GM12874 (cell line): Measurements from ENCODE around the gene WNT9A.

Experiments
- TF ChIP-seq, protein P1 (sequence below): IDR thresholded peaks from 2 replicates; pipeline ENCODE4 v1.5.1; 2011; ENCODE audit warnings: low read depth, mild to moderate bottlenecking, control low read depth, low read length, moderate library complexity; ENCODE audit not compliant: insufficient read depth

Gene WNT9A

DNA sequence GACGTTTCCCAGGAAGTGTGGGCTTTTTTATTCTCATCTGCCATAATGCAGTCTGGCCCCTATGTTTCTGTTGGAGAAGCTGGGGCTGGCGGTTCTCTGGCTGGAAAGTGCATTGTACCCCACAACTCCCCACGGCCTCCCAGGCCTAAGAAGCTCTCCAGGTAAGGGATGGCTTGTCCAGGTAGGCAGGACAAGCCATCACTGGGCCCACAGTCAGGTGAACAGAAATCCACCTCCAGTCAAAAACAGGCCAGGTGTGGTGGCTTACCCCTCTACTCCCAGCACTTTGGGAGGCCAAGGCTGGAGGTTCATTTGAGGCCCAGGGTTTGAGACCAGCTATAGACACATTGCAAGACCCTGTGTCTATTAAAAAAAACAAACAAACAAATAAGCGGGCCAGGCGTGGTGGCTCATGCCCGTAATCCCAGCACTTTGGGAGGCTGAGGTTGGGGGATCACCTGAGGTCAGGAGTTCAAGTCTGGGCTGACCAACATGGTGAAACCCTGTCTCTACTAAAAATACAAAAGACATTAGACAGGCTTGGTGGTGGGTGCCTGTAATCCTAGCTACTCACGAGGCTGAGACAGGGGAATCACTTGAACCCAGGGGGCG is 3.1 kb upstream of the WNT9A start:
- TF ChIP-seq, protein P1, sequence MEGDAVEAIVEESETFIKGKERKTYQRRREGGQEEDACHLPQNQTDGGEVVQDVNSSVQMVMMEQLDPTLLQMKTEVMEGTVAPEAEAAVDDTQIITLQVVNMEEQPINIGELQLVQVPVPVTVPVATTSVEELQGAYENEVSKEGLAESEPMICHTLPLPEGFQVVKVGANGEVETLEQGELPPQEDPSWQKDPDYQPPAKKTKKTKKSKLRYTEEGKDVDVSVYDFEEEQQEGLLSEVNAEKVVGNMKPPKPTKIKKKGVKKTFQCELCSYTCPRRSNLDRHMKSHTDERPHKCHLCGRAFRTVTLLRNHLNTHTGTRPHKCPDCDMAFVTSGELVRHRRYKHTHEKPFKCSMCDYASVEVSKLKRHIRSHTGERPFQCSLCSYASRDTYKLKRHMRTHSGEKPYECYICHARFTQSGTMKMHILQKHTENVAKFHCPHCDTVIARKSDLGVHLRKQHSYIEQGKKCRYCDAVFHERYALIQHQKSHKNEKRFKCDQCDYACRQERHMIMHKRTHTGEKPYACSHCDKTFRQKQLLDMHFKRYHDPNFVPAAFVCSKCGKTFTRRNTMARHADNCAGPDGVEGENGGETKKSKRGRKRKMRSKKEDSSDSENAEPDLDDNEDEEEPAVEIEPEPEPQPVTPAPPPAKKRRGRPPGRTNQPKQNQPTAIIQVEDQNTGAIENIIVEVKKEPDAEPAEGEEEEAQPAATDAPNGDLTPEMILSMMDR, result no peak

DNA sequence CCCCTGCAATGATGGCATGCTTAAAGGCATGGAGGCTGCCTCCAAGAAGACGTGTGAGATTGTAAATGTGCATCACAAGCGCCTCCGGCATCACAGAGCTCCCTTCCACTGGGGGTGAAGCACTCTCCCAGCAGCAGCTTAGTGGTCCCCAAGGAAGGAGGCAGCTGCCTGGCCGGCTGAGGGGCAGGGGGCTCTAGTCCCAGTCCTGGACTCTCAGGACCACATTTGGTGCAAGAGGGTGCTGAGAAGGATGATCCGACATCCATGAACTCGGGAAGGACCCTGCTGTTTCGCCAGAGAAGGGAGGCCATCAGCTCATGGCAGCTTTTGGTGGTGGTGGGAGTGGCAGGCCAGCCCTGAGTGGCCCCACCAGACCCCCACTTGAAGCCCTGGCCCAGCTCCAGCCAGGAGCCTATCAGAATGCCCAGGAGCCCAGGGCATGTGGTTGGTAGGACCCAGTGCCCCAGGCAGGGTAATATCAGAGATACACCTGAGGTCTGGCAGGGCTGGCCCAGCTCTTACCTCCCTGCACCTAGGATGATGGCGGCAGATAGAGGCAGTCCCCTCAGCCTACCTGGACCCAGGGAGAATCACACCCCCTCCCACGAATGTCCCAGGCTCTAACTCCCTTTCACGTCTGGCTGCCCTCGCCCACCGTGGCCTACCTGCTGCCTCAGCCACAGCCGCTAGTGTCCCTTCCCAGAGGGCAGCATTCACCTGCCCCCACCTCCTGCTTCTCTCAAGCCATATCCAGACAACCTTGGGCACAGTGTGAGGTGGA is 2.4 kb upstream of the WNT9A start:
- TF ChIP-seq, protein P1, result no peak

DNA sequence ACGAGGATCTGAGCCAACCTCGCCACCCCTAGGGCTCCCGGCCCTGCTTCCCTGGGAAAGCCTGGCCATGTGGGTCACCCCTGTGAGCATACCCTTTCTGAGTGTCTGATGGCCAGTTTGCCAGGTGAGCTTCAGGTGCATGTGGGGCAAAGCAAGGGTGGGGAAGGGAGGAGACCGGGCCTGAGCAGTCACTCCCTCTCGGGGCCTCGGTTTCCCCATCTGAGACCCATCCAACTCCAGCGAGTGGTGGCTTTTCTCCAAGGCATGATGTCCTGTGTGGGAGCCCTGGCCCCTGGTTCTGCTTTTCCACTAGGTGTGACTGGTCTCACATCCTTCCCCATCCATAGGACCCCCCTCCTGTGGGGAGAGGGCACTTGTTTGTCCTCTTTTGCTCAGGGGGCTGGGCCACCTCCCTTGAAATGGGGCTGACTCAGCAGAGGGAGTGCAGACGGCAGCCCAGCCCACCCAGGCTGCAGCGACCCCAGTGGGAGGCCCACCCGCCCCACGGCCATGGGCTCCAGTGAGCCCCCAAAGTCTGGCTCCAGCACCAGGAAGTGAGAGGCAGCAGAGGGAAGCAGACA is 1.7 kb upstream of the WNT9A start:
- TF ChIP-seq, protein P1, result no peak

DNA sequence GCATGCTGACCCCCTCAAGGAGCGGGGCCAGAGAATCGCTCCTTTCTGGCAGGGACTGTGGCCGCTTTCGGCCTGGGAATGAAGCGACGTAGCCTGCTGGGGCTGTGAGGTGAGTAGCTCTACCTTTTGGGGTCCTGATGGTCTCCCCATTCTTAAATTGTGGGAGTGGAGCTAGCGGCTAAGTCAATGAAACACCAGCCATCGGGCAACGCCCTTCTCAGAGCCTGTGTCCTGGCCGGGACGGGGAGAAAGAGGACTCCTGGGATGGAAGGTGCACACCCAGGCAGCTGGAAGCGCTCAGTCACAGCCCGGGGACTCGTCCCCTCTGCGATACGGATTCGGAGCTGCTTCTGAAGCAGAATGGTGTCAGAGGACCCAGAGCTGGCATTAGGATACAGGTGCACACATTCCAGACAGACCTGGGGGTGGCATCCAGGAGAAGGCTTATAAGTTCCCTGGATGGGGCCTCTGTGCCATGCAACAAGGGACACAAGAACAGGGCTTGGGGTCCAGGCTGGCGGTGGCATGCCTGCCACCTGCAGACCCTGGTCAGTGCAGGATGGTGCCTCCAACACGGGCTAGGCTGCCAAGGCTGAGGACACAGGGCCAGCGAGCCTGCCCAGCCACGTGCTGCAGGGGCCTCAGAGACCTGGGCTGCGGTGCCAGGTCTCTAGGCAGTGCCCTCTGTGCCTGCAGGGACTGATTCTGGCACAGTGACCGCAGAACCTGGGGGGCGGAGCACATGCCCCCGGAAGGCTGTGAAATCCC is 945 bp upstream of the WNT9A start:
- TF ChIP-seq, protein P1, result no peak

DNA sequence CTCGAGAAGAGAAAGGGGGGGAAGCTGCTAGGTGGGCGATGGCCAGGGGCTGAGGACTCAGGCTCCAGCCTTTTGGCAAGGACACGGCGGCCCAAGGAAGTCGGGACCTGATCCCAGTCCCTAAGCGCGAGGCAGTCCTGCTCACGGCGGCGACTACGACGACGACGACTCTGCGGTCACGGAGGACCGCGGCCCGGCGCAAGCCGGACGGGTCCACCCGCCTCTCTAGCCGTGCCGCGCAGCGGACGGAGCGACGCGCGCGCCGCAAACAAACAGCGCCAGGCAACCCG is 401 bp downstream of the WNT9A start:
- TF ChIP-seq, protein P1, result no peak

DNA sequence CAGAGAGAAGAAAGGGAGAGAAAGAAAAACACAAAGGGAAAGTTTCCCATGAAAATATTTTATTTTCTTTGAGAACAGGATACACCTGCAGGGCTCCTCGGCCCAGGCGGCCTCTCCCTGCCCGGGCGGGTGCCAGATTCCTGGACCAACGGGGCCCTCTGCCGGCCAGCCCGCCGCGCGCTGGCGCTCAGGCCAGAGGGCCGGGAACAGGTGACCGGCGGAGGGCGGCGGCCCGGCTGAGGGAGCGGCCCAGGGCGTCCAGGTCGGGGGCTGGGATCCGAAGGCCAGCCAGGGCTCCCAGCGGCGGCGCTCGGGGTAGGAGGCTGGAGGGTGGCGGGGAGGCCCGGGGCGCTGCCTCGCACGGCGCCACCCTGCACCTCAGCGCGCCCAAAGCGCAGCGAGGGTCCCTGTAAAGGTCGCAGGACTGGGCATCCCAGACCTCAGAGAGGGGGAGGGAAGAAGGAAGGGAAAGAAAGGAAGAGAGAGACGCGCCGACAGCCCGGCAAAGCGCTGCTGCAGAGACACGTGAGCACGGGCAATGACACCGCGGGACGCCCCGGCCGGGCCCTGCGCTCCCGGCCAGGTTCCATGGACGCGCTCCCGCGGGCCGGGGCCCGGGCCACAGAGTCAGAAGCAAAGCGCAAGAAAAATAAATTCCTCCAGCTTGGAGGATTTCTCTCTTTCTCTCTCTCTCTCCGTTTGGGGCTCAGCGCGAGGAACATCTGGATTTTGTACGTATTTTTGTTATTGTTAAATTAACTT is 927 bp downstream of the WNT9A start:
- TF ChIP-seq, protein P1, result peak; percentile 50
